Measurements from ENCODE around the gene SMCP. TPM values are rescaled to one million over a fixed set of nuclear protein-coding genes. Genes with fewer than 3 reads are reported as not detected.

SMCP gene
- total RNA-seq, 1 experiment from 2014 or later: not detected

GRCh38 chr1:152870831-152871730 lies 7.0 kb upstream of the SMCP start:
- no peaks in the 10 kb centered on the region; the same call in 1 of the 2 replicates for H4K20me1 ChIP-seq (ENCODE audit: insufficient read depth)
- peak overlapping the region; percentile 31; the same call in 1 of the 2 replicates for H3K4me2 ChIP-seq (ENCODE audit: low read length)
- H3K79me2 ChIP-seq (ENCODE audit: insufficient read depth, low read length): no peaks in the 10 kb centered on the region
- H3K36me3 ChIP-seq (ENCODE audit: control insufficient read depth in 1 of 2, insufficient read depth in 2 of 2, low read length in 2 of 2): no peaks in the 10 kb centered on the region
- no peak overlapping the region for H3K27ac ChIP-seq (ENCODE audit: low read depth, low read length)
- DNase-seq (ENCODE audit: low read depth, low spot score) (peak; percentile 52), ATAC-seq (peak; percentile 86)
- ChIA-PET CTCF (interaction anchor here (0.6 to 6.0 kb wide), 18 partner anchors 15 to 429 kb away, joined by 3 to 94 read pairs (median 4); no protein-coding TSS in a partner anchor), POLR2A (no interaction called here), RAD21 (ENCODE audit: low non-redundant PET in 1 of 2, low total read pairs in 2 of 2, uncharacterized antibody in 2 of 2, unreplicated experiment in 2 of 2) (no interaction called here)
- peak; percentile 77 for TF ChIP-seq RAD21 (IDR thresholded peaks at IDR 0.05; ENCODE audit: low read depth)
- peak; percentile 56 to 89 (median 75) for TF ChIP-seq CTCF (IDR thresholded peaks at IDR 0.05 in 2 of 3, conservative IDR thresholded peaks at IDR 0.05 in 1 of 3; ENCODE audit: borderline replicate concordance in 1 of 3, insufficient read depth in 1 of 3, low read depth in 2 of 3, low read length in 2 of 3)
- no peak for TF ChIP-seq POLR2AphosphoS5 (IDR thresholded peaks at IDR 0.05; ENCODE audit: low read depth, low read length)
- no peak for TF ChIP-seq ZBTB33 (IDR thresholded peaks at IDR 0.05; ENCODE audit: extremely low read depth, insufficient replicate concordance, low read length)
- TF ChIP-seq CEBPB (IDR thresholded peaks at IDR 0.05; ENCODE audit: low read depth): no peak
- H3K27me3 ChIP-seq (ENCODE audit: insufficient read depth, low read length): peaks cover 14% of the 10 kb centered on the region; the same call in 1 of the 2 replicates
- intact Hi-C loops (cut with micrococcal nuclease): loop anchor here (1.0 to 5.0 kb wide), 6 partner anchors 55 to 408 kb away; partner anchors contain the start of gene SPRR1B
- H3K4me3 ChIP-seq (replicated peaks in 1 of 2; ENCODE audit: low read depth in 1 of 2, low read length in 2 of 2): no peak overlapping the region
- no peak overlapping the region for H3K9ac ChIP-seq (ENCODE audit: low read length)
- no peaks in the 10 kb centered on the region for H3K9me3 ChIP-seq (ENCODE audit: control insufficient read depth in 1 of 2, insufficient read depth in 1 of 2, low read depth in 1 of 2, low read length in 2 of 2)
- no peaks in the 10 kb centered on the region for H3K4me1 ChIP-seq (ENCODE audit: control insufficient read depth in 1 of 2, insufficient read depth in 2 of 2, low read length in 2 of 2)
- no peak overlapping the region for H2AFZ ChIP-seq (ENCODE audit: low read depth, low read length, poor library complexity, severe bottlenecking)
- no peaks in the 10 kb centered on the region for H3K9me2 ChIP-seq (ENCODE audit: insufficient read depth)
- BruUV-seq (replicated peaks): no TSS peak

Data from HCT116 (cell line).